Activated gamma-delta T cell treated with anti-CD3 and anti-CD28 coated beads, Interleukin-2, amount 50 U/mL, for 16 hours (primary cell): ENCODE data around the gene SNX9.

Source experiments
- DNase-seq: peaks from one replicate; pipeline ENCODE4 v3.0.0-alpha.2; 2020; ENCODE audit warnings: low read depth

SNX9 gene

DNA sequence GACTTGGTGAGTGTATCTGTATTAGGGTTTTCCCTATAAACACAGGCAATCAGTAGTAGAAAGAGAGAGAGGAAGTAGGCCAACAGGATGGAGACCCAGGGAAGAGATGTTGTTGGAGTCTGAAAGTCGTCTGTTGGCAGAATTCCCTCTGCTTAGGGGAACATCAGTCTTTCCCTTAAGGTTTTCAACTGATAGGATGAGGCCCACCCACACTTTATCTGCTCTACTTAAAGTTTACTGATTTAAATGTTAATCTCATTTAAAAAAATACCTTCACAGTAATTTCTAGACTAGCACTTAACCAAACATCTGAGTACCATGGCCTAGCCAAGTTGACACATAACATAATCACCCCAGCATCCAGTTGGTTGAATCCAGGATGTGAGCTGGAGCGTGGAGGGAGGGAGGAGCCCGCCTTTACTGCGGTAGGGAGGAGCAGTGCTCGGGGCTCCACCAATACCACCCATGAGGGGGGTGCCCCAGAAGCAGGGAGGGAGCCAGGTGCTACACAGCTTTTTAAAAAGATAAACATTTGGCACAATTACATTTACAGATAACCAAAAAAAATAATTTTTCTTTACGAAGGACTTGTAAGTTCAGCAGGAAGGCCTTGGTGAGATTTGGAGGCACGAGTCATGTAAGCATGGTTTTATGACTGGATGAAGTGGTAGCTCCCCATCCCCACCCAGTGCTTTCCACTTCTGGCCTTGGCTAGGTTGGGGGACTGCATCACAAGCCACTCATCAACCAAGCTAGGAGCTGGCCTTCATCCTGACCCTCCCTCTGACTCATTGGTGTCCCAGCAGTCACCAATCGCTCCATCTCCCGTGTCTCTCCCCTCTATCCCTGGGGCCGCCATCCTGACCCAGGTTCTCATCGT, 18.4 kb upstream of the SNX9 start:
- no peak for DNase-seq

- DNase-seq: no peak
Observed at GRCh38 chr6:157806131-157806855, 16.8 kb upstream of the SNX9 start.

- no peak for DNase-seq
Observed at GRCh38 chr6:157806856-157807215, 16.2 kb upstream of the SNX9 start.

- no peak for DNase-seq
Observed at GRCh38 chr6:157808405-157808950, 14.6 kb upstream of the SNX9 start.

- no peak for DNase-seq
Observed at GRCh38 chr6:157809613-157810012, 13.4 kb upstream of the SNX9 start.

DNA sequence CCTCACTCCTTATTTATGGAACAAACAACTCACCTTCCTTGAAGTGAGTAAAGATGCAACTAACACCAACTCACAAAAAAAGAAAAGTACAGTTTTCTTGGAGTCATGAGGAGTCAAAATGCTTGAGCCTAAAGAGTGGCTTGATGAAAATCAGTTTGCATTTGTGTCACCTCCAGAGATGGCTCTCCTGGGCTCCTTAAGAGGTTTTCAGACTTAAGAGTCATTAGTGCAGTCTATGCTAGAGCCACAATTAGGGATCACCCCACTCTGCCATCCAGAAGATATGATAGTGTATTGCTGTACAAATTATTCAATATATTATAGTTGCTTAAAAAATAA, 11.9 kb upstream of the SNX9 start:
- DNase-seq: no peak

- DNase-seq: no peak
Observed at GRCh38 chr6:157811476-157812173, 11.4 kb upstream of the SNX9 start.

GRCh38 chr6:157812425-157813171, 10.4 kb upstream of the SNX9 start:
- DNase-seq: no peak

GRCh38 chr6:157813191-157813590, 9.9 kb upstream of the SNX9 start:
- DNase-seq: no peak

DNA sequence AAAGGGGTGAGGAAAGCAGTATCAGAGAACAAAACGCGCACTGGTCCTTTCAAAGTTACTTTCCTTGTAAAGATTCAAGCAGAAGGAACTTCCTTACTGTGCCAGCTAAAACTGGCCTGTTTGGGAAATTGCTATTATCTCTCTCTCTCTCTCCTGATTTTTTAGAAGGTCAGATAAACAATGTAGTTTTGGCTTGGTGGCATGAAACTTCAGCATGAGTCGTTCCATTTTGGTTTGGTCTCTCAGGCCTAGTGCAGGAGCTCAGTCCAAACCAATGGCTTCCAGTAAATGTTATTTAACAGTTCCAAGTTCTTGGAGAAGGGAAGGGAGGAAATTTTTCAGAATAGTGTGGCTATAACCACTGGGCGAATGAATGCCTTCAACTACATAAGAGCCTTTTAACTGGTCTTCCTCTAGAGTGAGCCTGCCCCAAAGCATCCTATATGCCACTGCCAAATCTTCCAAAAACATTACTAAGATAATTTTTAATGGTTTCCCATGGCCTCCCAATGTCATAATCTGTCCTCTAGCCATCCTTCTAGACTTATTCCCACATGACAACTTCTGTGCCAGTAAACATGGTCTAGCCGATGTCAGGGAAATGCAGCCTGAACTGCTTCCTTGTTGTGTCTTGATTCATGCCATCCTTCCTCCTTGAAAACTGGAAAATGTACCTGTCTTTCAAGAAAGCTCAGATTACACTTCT, 9.1 kb upstream of the SNX9 start:
- DNase-seq: no peak

GRCh38 chr6:157814883-157815282, 8.2 kb upstream of the SNX9 start:
- no peak for DNase-seq

GRCh38 chr6:157821342-157822033, 1.6 kb upstream of the SNX9 start:
- no peak for DNase-seq

GRCh38 chr6:157822245-157823000, 623 bp upstream of the SNX9 start:
- no peak for DNase-seq

- peak; percentile 52 for DNase-seq
Observed at GRCh38 chr6:157823528-157824370, 703 bp downstream of the SNX9 start.

GRCh38 chr6:157825243-157825904, 2.3 kb downstream of the SNX9 start:
- no peak for DNase-seq

DNA sequence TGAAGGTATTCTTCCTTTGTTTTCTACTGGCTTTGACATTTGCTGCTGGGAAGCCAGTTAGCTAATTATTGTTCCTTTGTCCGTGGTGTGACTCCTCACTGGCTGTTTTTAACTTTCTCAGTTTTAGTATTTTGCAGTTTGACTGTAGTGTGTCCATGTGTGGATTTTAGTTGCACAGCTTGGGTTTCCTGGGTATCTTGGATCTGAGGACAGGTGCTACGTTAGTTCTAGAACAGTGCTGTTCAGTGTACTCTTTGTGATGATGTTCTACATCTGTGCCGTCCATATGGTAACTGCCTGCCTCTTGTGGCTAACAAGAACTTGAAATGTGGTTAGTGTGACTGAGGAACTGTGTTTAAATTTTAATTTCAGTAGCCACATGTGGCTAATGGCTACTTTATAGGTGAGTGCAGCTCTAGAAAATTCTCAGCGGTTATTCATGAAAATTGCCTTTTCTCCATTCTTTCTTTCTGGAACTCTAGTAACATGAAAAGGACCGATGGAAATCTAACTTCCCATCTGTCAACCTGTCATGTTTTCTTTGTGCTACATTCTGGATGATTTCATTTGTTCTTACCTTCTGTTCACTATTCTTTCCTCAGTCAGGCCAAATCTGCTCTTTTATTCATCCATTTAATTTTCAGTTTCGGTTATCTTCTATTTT, 7.4 kb downstream of the SNX9 start:
- no peak for DNase-seq

- DNase-seq: no peak
Observed at GRCh38 chr6:157831018-157831369, 7.9 kb downstream of the SNX9 start.
